ENCODE results near the gene HOXC6. TPM values are rescaled to one million over a fixed set of nuclear protein-coding genes. Genes with fewer than 3 reads are reported as not detected.

HOXC6 gene
- polyA plus RNA-seq, 3 donors, result not detected

DNA sequence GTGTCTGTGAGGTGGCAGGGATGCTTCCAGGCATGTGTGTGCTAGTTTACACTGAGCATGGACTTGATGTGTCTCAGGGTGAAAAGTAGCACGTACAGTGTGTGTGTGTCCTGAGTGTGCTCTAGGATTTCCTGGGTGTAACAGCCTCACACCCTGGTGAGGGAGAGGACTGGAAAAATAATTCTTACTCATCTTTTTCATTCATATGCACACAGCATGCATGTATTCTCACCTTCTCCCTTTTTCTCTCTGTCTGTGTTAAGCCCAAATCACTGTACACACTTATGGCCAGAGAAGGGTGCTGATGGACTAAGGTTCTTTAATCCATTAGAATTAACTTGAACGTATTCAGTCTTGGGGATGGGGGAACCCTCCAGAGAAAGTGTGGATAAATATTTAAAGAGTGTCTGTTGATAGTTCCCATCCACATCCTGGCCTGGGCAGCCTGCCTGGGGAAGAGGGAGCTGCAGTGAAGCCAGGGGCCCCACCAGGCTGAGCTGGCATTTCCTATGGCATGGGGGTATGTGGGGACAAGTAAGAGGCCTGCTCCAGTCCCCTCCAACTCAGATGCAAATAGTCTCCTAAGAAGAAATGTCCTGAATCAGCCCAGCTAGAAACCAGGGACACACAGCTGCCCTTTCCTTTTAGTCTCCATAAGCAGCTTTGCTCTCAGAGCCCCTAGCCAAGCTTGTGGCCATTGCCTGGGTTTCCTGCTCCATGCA, 20.5 kb upstream of the HOXC6 start:
- Histone ChIP-seq H3K4me2 (replicated peaks; ENCODE audit: extremely low read depth, low read length, poor library complexity, severe bottlenecking) (no peak overlapping the region), H3K9ac (ENCODE audit: insufficient read depth, low read length, poor library complexity, severe bottlenecking) (no peak overlapping the region), H3K27me3 (ENCODE audit: control insufficient read depth in 2 of 2, insufficient read depth in 2 of 2, low read length in 2 of 2) (peaks cover 84 to 98% of the 10 kb centered on the region in 2 donors), H3K9me3 (replicated peaks in 1 of 2; ENCODE audit: control insufficient read depth in 1 of 2, insufficient read depth in 1 of 2, low read length in 2 of 2) (peaks cover 2 to 52% of the 10 kb centered on the region in 2 donors), H3K36me3 (replicated peaks in 1 of 2; ENCODE audit: control insufficient read depth in 1 of 2, insufficient read depth in 2 of 2, low read length in 2 of 2) (no peaks in the 10 kb centered on the region), H4K20me1 (ENCODE audit: insufficient read depth, low read length) (no peaks in the 10 kb centered on the region), H3K4me3 (replicated peaks in 1 of 3; ENCODE audit: low read depth in 2 of 3, low read length in 3 of 3) (peak overlapping the region in 1 of 3 experiments; percentile 73), H3K4me1 (ENCODE audit: control insufficient read depth in 1 of 2, insufficient read depth in 2 of 2, low read length in 2 of 2) (peaks cover 14 to 17% of the 10 kb centered on the region in 2 donors), H3K79me2 (ENCODE audit: insufficient read depth, low read length) (no peaks in the 10 kb centered on the region), H2AFZ (ENCODE audit: insufficient read depth, low read depth, low read length, poor library complexity, severe bottlenecking) (no peak overlapping the region), H3K27ac (ENCODE audit: low read depth in 1 of 2, low read length in 2 of 2) (no peak overlapping the region)
- Mint-ChIP-seq H3K4me1 (peaks cover 31% of the 10 kb centered on the region), H3K4me3 (peak overlapping the region in 1 of 2 donors; percentile 96), H3K27ac (no peak overlapping the region), H3K9me3 (peaks cover 0 to 27% (median 17%) of the 10 kb centered on the region in 7 donors), H3K36me3 (peaks cover 5 to 18% of the 10 kb centered on the region in 2 donors), H3K27me3 (ENCODE audit: low read depth in 3 of 3) (peaks cover 97 to 98% (median 98%) of the 10 kb centered on the region in 3 donors)
- WGBS (ENCODE audit: insufficient coverage), result no CpG with 5 or more reads among the region's 2 CpGs
- TF ChIP-seq, protein P1, sequence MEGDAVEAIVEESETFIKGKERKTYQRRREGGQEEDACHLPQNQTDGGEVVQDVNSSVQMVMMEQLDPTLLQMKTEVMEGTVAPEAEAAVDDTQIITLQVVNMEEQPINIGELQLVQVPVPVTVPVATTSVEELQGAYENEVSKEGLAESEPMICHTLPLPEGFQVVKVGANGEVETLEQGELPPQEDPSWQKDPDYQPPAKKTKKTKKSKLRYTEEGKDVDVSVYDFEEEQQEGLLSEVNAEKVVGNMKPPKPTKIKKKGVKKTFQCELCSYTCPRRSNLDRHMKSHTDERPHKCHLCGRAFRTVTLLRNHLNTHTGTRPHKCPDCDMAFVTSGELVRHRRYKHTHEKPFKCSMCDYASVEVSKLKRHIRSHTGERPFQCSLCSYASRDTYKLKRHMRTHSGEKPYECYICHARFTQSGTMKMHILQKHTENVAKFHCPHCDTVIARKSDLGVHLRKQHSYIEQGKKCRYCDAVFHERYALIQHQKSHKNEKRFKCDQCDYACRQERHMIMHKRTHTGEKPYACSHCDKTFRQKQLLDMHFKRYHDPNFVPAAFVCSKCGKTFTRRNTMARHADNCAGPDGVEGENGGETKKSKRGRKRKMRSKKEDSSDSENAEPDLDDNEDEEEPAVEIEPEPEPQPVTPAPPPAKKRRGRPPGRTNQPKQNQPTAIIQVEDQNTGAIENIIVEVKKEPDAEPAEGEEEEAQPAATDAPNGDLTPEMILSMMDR (IDR thresholded peaks at IDR 0.05), result no peak
- no peak for DNase-seq
- intact Hi-C loops (cut with micrococcal nuclease), result loop anchor here (2.0 to 5.0 kb wide), 2 partner anchors 193 to 195 kb away; no protein-coding TSS in a partner anchor

DNA sequence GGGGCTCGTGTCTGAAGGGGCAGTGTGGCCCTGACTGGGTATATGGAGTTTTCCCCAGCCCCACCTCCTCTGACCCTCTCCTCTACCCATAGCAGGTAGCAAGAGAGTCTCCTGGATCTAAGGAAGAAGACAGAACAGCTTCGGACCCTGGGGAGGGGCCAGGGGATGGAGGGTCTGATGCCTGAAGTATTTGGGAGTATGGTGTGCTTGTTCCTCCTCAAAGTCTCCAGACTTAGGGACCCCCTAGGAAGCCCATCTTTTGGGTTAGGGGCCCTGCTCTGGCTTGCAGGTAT, 20.0 kb upstream of the HOXC6 start:
- TF ChIP-seq, protein P1 (IDR thresholded peaks at IDR 0.05), result no peak
- Mint-ChIP-seq H3K27me3 (ENCODE audit: low read depth in 3 of 3) (peaks cover 97 to 98% (median 98%) of the 10 kb centered on the region in 3 donors), H3K4me1 (peaks cover 31% of the 10 kb centered on the region), H3K9me3 (peaks cover 0 to 30% (median 17%) of the 10 kb centered on the region in 7 donors), H3K36me3 (peaks cover 5 to 18% of the 10 kb centered on the region in 2 donors), H3K27ac (no peak overlapping the region), H3K4me3 (peak overlapping the region in 1 of 2 donors; percentile 48)
- no peak overlapping the region for H3K27ac ChIP-seq (ENCODE audit: low read depth in 1 of 2, low read length in 2 of 2)
- H3K36me3 ChIP-seq (replicated peaks in 1 of 2; ENCODE audit: control insufficient read depth in 1 of 2, insufficient read depth in 2 of 2, low read length in 2 of 2), result no peaks in the 10 kb centered on the region
- no peak overlapping the region for H2AFZ ChIP-seq (ENCODE audit: insufficient read depth, low read depth, low read length, poor library complexity, severe bottlenecking)
- intact Hi-C loops (cut with micrococcal nuclease), result loop anchor here in 1 of 2 donors (5.0 kb wide), 1 partner anchor 194 kb away; no protein-coding TSS in a partner anchor
- H4K20me1 ChIP-seq (ENCODE audit: insufficient read depth, low read length), result no peaks in the 10 kb centered on the region
- H3K4me3 ChIP-seq (replicated peaks in 1 of 3; ENCODE audit: low read depth in 2 of 3, low read length in 3 of 3), result no peak overlapping the region
- H3K4me1 ChIP-seq (ENCODE audit: control insufficient read depth in 1 of 2, insufficient read depth in 2 of 2, low read length in 2 of 2), result peaks cover 14 to 17% of the 10 kb centered on the region in 2 donors
- peaks cover 84 to 98% of the 10 kb centered on the region in 2 donors for H3K27me3 ChIP-seq (ENCODE audit: control insufficient read depth in 2 of 2, insufficient read depth in 2 of 2, low read length in 2 of 2)
- no peak overlapping the region for H3K9ac ChIP-seq (ENCODE audit: insufficient read depth, low read length, poor library complexity, severe bottlenecking)
- WGBS (ENCODE audit: insufficient coverage), result no CpG with 5 or more reads among the region's 2 CpGs
- DNase-seq, result no peak
- no peak overlapping the region for H3K4me2 ChIP-seq (replicated peaks; ENCODE audit: extremely low read depth, low read length, poor library complexity, severe bottlenecking)
- H3K79me2 ChIP-seq (ENCODE audit: insufficient read depth, low read length), result no peaks in the 10 kb centered on the region
- H3K9me3 ChIP-seq (replicated peaks in 1 of 2; ENCODE audit: control insufficient read depth in 1 of 2, insufficient read depth in 1 of 2, low read length in 2 of 2), result peaks cover 2 to 57% of the 10 kb centered on the region in 2 donors

Data from CD14-positive monocyte (primary cell).